NCI-H510A (cell line): ENCODE data around the gene UHRF2.
"Not testable (repeated sequence)": the region's sequence is repeated elsewhere in the genome, so short reads cannot be mapped to it uniquely, and the experiment has no call there.

Source experiments
- DNase-seq: peaks from one replicate; lab custom pipeline; 2025; lab: John Stamatoyannopoulos, UW

Gene UHRF2

GRCh38 chr9:6489099-6489498 is 76.1 kb downstream of the UHRF2 start:
- no peak for DNase-seq

- DNase-seq: no peak
These were observed 77.9 kb downstream of the UHRF2 start for GRCh38 chr9:6490863-6491262.

GRCh38 chr9:6495466-6495865 is 82.5 kb downstream of the UHRF2 start:
- no peak for DNase-seq

- no peak for DNase-seq
These were observed 86.0 kb downstream of the UHRF2 start for GRCh38 chr9:6498982-6499381.

- no peak for DNase-seq
These were observed 88.7 kb downstream of the UHRF2 start for GRCh38 chr9:6501526-6502210.

GRCh38 chr9:6502399-6502798 is 89.4 kb downstream of the UHRF2 start:
- DNase-seq: no peak

- no peak for DNase-seq
These were observed 93.6 kb downstream of the UHRF2 start for GRCh38 chr9:6506571-6506970.

- DNase-seq: no peak
These were observed 99.2 kb downstream of the UHRF2 start for GRCh38 chr9:6512085-6512657.

- no peak for DNase-seq
These were observed 109.3 kb downstream of the UHRF2 start for GRCh38 chr9:6522263-6522662.

- no peak for DNase-seq
These were observed 112.5 kb downstream of the UHRF2 start for GRCh38 chr9:6525326-6526045.

GRCh38 chr9:6535594-6535993 is 122.6 kb downstream of the UHRF2 start:
- no peak for DNase-seq

GRCh38 chr9:6538666-6539071 is 125.7 kb downstream of the UHRF2 start:
- DNase-seq: no peak

- not testable (repeated sequence) for DNase-seq
These were observed 129.6 kb downstream of the UHRF2 start for GRCh38 chr9:6542617-6543016.

- no peak for DNase-seq
These were observed 130.2 kb downstream of the UHRF2 start for GRCh38 chr9:6543204-6543603.

- DNase-seq: no peak
These were observed 132.2 kb downstream of the UHRF2 start for GRCh38 chr9:6545017-6545691.

GRCh38 chr9:6549106-6549800 is 136.3 kb downstream of the UHRF2 start:
- peak; percentile 65 for DNase-seq

- no peak for DNase-seq
These were observed 138.1 kb downstream of the UHRF2 start for GRCh38 chr9:6551136-6551535.

- no peak for DNase-seq
These were observed 139.0 kb downstream of the UHRF2 start for GRCh38 chr9:6552033-6552432.

GRCh38 chr9:6552498-6553121 is 139.6 kb downstream of the UHRF2 start:
- DNase-seq: no peak

- no peak for DNase-seq
These were observed 140.9 kb downstream of the UHRF2 start for GRCh38 chr9:6553866-6554265.
